MG63 (cell line): ENCODE data around the gene PSMD3. TPM values are rescaled to one million over a fixed set of nuclear protein-coding genes. Genes with fewer than 3 reads are reported as not detected.
"Not testable (repeated sequence)": the region's sequence is repeated elsewhere in the genome, so short reads cannot be mapped to it uniquely, and the experiment has no call there.

Experiments used
- DNase-seq: peaks from one replicate; pipeline ENCODE4 v3.0.0-alpha.2; 2020
- H3K27me3 ChIP-seq: fragments of 250-450 bp; sonication (Bioruptor Pico); 2 replicates; pipeline ENCODE4 v1.5.1; 2020; ENCODE audit warnings: mild to moderate bottlenecking, moderate library complexity
- H3K36me3 ChIP-seq: fragments of 250-450 bp; sonication (Bioruptor Pico); 2 replicates; pipeline ENCODE4 v1.5.1; 2020; ENCODE audit warnings: mild to moderate bottlenecking, moderate library complexity
- H3K4me3 ChIP-seq: fragments of 250-450 bp; sonication (Bioruptor Pico); 2 replicates; pipeline ENCODE4 v1.5.1; 2020; ENCODE audit warnings: mild to moderate bottlenecking, moderate library complexity
- H3K9me3 ChIP-seq: fragments of 250-450 bp; sonication (Bioruptor Pico); 2 replicates; pipeline ENCODE4 v1.5.1; 2020; ENCODE audit warnings: mild to moderate bottlenecking, moderate library complexity
- total RNA-seq: library from RNA; depleted of rRNA; stranded (reverse); fragments of >200 nt; shearing (Covaris generic); gene quantifications from 2 replicates; pipeline ENCODE4 v1.2.3, GENCODE V29; 2014; ENCODE audit warnings: low replicate concordance

PSMD3 gene
- total RNA-seq, 1 experiment from 2014 or later = 331 TPM

- peaks cover under 1% of the 10 kb centered on the region for H3K36me3 ChIP-seq
- H3K27me3 ChIP-seq = no peaks in the 10 kb centered on the region; the same call in 1 of the 2 replicates
- no peaks in the 10 kb centered on the region for H3K9me3 ChIP-seq
- no peak overlapping the region for H3K4me3 ChIP-seq
- no peak for DNase-seq
Measured at GRCh38 chr17:39975801-39976200, 4.8 kb upstream of the PSMD3 start.

DNA sequence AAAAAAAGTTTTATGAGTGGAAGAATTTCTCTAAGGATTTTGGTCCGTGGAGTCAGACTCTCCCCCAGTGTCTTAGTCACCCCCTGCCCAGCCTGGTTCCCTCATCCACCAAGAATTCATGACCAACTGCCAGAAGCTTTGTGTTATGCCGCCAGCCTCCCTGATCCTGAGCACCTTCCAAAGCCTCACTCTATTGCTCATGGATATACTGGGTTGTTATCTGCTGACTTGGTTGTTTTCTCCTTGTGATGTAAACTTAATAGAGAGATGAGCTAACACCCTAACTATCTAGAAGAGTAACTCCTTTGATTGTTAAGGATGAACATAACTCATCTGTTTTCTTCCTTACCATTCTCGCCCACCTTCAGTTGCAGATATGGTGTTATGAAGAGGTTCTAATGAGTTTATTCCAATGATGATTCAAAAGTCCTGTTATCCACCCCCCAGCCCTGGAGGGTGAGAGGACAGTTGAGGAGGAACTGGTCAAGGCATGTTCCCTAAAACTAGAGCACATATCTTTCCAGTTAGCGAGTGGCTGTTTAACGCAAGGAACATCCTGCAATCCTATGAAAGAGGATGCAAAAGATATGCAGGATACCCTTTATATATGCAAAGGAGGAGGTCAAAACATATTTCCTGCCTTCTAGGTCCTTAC lies 1.5 kb upstream of the PSMD3 start:
- peak; percentile 90 for DNase-seq
- Histone ChIP-seq H3K9me3 (no peaks in the 10 kb centered on the region), H3K36me3 (peaks cover 29% of the 10 kb centered on the region), H3K27me3 (no peaks in the 10 kb centered on the region), H3K4me3 (no peak overlapping the region)

- H3K27me3 ChIP-seq = no peaks in the 10 kb centered on the region
- peak; percentile 7 for DNase-seq
- no peaks in the 10 kb centered on the region for H3K9me3 ChIP-seq
- peak overlapping the region; percentile 99 for H3K4me3 ChIP-seq
- peaks cover 37% of the 10 kb centered on the region for H3K36me3 ChIP-seq
Measured at GRCh38 chr17:39979893-39980350, 685 bp upstream of the PSMD3 start.

DNA sequence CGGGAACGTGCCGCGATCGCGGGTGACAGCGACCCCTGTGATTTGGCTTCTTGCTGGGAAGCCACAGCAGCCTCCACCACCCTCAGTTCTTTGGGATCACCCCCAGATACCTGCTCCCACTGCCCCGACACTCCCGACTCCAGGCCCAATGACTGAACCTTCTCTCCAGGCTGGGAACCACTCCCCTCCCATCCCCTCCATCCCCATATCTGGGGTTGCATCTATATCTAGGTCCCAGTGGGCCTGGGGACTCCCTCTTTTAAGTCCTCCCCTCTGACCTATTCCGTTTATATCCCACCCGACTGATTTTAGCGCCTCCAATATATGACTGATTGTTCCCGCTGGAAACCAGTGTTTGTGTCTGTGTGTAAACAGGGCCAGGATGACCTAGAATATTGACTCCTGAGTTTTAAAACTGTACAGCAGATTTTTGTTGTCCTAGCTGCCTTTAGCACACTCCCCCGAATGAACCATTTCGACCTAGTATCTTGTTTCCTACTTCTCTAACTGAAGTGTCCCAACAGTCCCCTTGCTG lies 667 bp downstream of the PSMD3 start:
- H3K27me3 ChIP-seq = no peaks in the 10 kb centered on the region
- no peaks in the 10 kb centered on the region for H3K9me3 ChIP-seq
- DNase-seq = peak; percentile 8
- peaks cover 50% of the 10 kb centered on the region for H3K36me3 ChIP-seq
- H3K4me3 ChIP-seq = peak overlapping the region; percentile 99

DNA sequence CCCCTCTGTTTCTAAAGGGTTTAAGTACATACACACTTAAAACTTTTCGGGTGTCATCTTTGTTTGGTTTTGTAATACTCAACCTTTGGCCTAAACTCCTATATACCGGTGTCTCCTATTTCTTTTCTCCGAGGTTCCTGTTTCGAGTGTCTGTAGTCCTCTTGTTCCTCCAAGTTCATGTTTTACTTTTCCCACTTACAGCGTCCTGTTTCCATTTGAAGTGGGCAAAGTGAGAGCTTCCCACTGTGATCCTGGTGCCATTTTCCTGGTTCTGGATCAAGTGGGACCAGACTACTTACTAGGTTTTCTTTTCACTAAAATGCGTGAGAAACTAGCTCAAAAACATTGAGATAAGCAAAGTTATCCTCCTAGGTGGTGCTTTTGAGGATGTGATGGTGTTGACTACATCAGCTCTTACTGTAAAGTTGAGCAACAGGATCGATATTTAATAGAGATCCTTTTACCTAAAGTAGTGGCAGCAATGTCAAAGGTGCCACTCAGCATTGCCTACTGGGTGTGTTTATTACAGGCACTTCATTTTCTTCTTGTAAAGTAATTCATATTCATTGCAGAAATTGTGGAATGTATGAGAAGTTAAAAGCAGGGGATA lies 1.3 kb downstream of the PSMD3 start:
- no peaks in the 10 kb centered on the region for H3K9me3 ChIP-seq
- no peak for DNase-seq
- H3K27me3 ChIP-seq = no peaks in the 10 kb centered on the region
- H3K4me3 ChIP-seq = peak overlapping the region; percentile 99
- peaks cover 56% of the 10 kb centered on the region for H3K36me3 ChIP-seq

- Histone ChIP-seq H3K27me3 (no peaks in the 10 kb centered on the region), H3K36me3 (peaks cover 95% of the 10 kb centered on the region), H3K4me3 (no peak overlapping the region), H3K9me3 (no peaks in the 10 kb centered on the region)
- DNase-seq = no peak
Measured at GRCh38 chr17:39988206-39988810, 7.7 kb downstream of the PSMD3 start.

- DNase-seq = no peak
- Histone ChIP-seq H3K4me3 (no peak overlapping the region), H3K36me3 (peaks cover 78% of the 10 kb centered on the region), H3K9me3 (no peaks in the 10 kb centered on the region), H3K27me3 (no peaks in the 10 kb centered on the region)
Measured at GRCh38 chr17:39994448-39994847, 13.8 kb downstream of the PSMD3 start.

DNA sequence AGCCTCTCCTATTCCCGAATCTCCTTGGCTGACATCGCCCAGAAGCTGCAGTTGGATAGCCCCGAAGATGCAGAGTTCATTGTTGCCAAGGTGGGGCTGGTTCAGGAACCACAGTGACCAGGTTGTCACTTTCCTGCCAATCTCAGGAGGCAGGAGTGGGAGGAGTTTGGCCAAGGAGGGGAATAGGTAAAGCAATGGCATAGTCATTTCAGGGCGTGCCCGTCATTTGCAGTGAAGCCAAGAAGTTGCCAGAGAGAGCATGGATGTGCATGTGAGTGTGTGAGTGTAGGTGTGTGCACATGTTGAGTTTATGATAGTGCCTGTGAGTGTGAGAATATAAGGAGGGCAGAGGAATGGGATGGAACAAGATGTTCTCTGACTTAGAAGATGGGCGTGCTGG lies 14.8 kb downstream of the PSMD3 start:
- DNase-seq = no peak
- Histone ChIP-seq H3K27me3 (no peaks in the 10 kb centered on the region), H3K9me3 (no peaks in the 10 kb centered on the region), H3K36me3 (peaks cover 68% of the 10 kb centered on the region), H3K4me3 (no peak overlapping the region)

DNA sequence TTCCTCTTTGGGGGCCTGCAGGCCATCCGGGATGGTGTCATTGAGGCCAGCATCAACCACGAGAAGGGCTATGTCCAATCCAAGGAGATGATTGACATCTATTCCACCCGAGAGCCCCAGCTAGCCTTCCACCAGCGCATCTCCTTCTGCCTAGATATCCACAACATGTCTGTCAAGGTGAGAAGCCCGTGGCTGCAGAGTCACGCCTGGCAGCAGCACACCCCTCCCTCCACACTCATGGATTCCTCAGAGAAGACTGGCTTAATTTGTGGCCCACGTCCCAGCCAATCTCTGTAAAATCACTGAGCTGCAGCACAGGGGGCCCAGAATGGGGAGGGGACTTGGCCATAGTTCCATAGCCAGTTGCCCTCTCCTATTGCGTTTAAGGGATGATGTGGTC lies 15.6 kb downstream of the PSMD3 start:
- Histone ChIP-seq H3K4me3 (no peak overlapping the region), H3K27me3 (no peaks in the 10 kb centered on the region), H3K36me3 (peaks cover 61% of the 10 kb centered on the region), H3K9me3 (no peaks in the 10 kb centered on the region)
- no peak for DNase-seq

DNA sequence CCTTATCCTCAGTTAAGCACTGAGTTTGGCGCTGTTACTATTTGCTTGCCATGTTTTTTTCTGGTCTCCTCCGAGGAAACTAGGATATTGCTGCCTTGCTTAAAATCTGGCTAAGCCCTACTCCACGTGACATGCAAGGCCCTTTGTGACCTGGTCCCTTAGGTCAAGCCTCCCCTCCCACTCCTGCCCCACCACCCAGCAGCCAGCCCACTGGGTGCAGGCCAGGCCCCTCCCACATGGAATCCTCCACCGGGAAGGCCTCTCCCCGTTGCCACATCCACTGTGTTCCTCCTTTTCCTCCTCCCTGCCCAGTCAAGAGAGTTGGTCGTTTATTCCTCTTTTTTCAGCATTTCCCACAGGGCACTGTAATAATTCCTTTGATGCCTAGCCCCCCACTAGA lies 16.2 kb downstream of the PSMD3 start:
- peaks cover 56% of the 10 kb centered on the region for H3K36me3 ChIP-seq
- no peak overlapping the region for H3K4me3 ChIP-seq
- H3K9me3 ChIP-seq = no peaks in the 10 kb centered on the region
- H3K27me3 ChIP-seq = no peaks in the 10 kb centered on the region
- DNase-seq = no peak

GRCh38 chr17:39997543-39997942 lies 16.9 kb downstream of the PSMD3 start:
- Histone ChIP-seq H3K4me3 (no peak overlapping the region), H3K27me3 (no peaks in the 10 kb centered on the region), H3K36me3 (peaks cover 50% of the 10 kb centered on the region), H3K9me3 (no peaks in the 10 kb centered on the region)
- DNase-seq = no peak

DNA sequence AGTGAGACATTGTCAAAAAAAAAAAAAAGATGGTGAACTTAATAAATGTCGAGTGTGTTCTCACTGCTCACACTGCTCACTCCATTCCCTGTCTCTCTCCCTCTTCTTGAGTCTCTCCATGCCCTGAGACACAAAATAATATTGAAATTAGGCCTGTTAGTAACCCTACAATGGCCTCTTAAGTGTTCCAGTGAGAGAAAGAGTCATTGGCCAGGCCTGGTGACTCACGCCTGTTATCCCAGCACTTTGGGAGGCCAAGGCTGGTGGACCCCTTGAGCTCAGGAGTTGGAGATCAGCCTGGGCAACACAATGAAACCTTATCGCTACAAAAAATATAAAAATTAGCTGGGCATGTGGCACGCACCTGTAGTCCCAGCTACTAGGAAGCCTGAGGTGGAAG lies 18.5 kb downstream of the PSMD3 start:
- Histone ChIP-seq H3K4me3 (no peak overlapping the region), H3K27me3 (no peaks in the 10 kb centered on the region), H3K36me3 (peaks cover 34% of the 10 kb centered on the region), H3K9me3 (no peaks in the 10 kb centered on the region)
- DNase-seq = no peak

DNA sequence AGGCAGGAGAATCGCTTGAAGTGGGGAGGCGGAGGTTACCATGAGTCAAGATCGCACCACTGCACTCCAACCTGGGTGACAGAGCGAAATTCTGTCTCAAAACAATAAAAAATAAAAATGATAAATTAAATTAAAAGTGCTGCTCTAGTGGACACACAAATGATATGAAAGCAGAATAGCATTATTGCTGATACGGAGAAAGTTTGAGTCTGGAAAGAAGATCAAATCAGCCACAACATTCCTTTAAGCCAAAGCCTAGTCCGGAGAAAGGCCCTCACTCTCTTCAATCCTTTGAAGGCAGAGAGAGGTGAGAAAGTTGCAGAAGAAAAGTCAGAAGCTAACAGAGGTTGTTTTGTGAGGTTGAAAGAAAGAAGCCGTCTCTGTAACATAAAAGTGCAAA lies 19.6 kb downstream of the PSMD3 start:
- Histone ChIP-seq H3K27me3 (no peaks in the 10 kb centered on the region), H3K9me3 (no peaks in the 10 kb centered on the region; the same call in 1 of the 2 replicates), H3K36me3 (peaks cover 23% of the 10 kb centered on the region), H3K4me3 (no peak overlapping the region)
- DNase-seq = no peak

DNA sequence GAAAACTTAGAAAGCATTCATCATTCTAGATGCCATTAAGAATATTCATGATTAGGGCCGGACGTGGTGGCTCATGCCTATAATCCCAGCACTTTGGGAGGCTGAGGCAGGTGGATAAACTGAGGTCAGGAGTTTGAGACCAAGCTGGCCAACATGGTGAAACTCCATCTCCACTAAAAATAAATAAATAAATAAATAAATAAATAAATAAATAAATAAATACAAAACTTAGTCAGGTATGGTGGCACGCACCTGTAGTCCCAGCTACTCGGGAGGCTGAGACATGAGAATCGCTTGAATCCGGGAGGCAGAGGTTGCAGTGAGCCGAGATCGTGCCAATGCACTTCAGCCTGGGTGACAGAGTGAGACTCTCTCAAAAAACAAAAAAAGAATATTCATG lies 20.7 kb downstream of the PSMD3 start:
- peaks cover 13% of the 10 kb centered on the region for H3K36me3 ChIP-seq
- H3K27me3 ChIP-seq, H3K9me3 ChIP-seq, DNase-seq, H3K4me3 ChIP-seq: not testable (repeated sequence)

- H3K36me3 ChIP-seq = no peaks in the 10 kb centered on the region
- H3K27me3 ChIP-seq = no peaks in the 10 kb centered on the region
- DNase-seq = no peak
- H3K4me3 ChIP-seq = no peak overlapping the region
- H3K9me3 ChIP-seq = no peaks in the 10 kb centered on the region; the same call in 1 of the 2 replicates
Measured at GRCh38 chr17:40004072-40004471, 23.5 kb downstream of the PSMD3 start.

GRCh38 chr17:40004712-40005111 lies 24.1 kb downstream of the PSMD3 start:
- no peaks in the 10 kb centered on the region for H3K36me3 ChIP-seq
- no peak overlapping the region for H3K4me3 ChIP-seq
- no peak for DNase-seq
- no peaks in the 10 kb centered on the region; the same call in 1 of the 2 replicates for H3K9me3 ChIP-seq
- no peaks in the 10 kb centered on the region for H3K27me3 ChIP-seq

GRCh38 chr17:40005520-40005919 lies 24.9 kb downstream of the PSMD3 start:
- H3K27me3 ChIP-seq = no peaks in the 10 kb centered on the region

More at GRCh38 chr17:40005520-40005919, 24.9 kb downstream of the PSMD3 start:
- no peaks in the 10 kb centered on the region; the same call in 1 of the 2 replicates for H3K9me3 ChIP-seq
- no peak overlapping the region for H3K4me3 ChIP-seq
- no peak for DNase-seq
- no peaks in the 10 kb centered on the region for H3K36me3 ChIP-seq
